Psoas muscle (tissue), 8 donors: Measurements from ENCODE around the gene POC1A. TPM values are rescaled to one million over a fixed set of nuclear protein-coding genes. Genes with fewer than 3 reads are reported as not detected.
"Not testable (repeated sequence)": the region's sequence is repeated elsewhere in the genome, so short reads cannot be mapped to it uniquely, and the experiment has no call there.

Source experiments
- ATAC-seq, 4 donors: fragments of 200-7000 bp; cut with Tn5 transposase; one replicate each; pipeline ENCODE4 v1.9.1; 2020; ENCODE audit warnings: moderate library complexity in 3 of 4, mild to moderate bottlenecking in 2 of 4
- DNase-seq, 2 donors: peaks; one replicate each; pipeline ENCODE4 v3.0.0-alpha.2; 2020
- H3K27ac ChIP-seq: fragments of 200-600 bp; one replicate; pipeline ENCODE4 v1.8.0; 2022
- H3K27me3 ChIP-seq, 3 donors: fragments of 200-600 bp in 1 of 3; one replicate each; pipeline versions ENCODE4 v1.6.1 to v1.8.0; 2013 to 2022; ENCODE audit warnings: low read length in 2 of 3, mild to moderate bottlenecking in 2 of 3, moderate library complexity in 1 of 3; ENCODE audit not compliant: insufficient read depth in 3 of 3
- H3K36me3 ChIP-seq, 2 donors: fragments of 200-600 bp in 1 of 2; one replicate each; pipeline versions ENCODE4 v1.6.1 to v1.8.0; 2013 to 2022; ENCODE audit warnings: low read depth in 1 of 2, mild to moderate bottlenecking in 1 of 2, moderate library complexity in 1 of 2; ENCODE audit not compliant: insufficient read depth in 1 of 2
- H3K4me1 ChIP-seq: fragments of 200-600 bp; one replicate; pipeline ENCODE4 v1.8.0; 2022
- H3K4me3 ChIP-seq: fragments of 200-600 bp; one replicate; pipeline ENCODE4 v1.8.0; 2022; ENCODE audit warnings: mild to moderate bottlenecking
- H3K9me3 ChIP-seq: fragments of 200-600 bp; one replicate; pipeline ENCODE4 v1.8.0; 2022
- CTCF ChIP-seq: fragments of 200-600 bp; IDR thresholded peaks from one replicate; pipeline ENCODE4 v1.8.0; 2022; ENCODE audit warnings: antibody characterized with exemption
- WGBS, 3 donors: extraction: QIAGEN DNeasy Blood & Tissue Kit; methylation state at CpG; one replicate each; pipeline versions ENCODE4 v1.1.6 to v1.1.7; 2013; 5-methylcytosine and 5-hydroxymethylcytosine counted together
- intact Hi-C, 2 donors: fragments of 100-400 bp; cut with DNase I; formaldehyde crosslinking; loops; one replicate each; pipeline versions ENCODE4 v1.11.0 to v1.14.2; 2022
- polyA plus RNA-seq, 3 donors: library from polyadenylated mRNA; stranded (reverse); fragments of 200-250 nt; gene quantifications; one replicate each; pipeline ENCODE4 v1.2.3, GENCODE V29; 2013
- total RNA-seq, 4 donors: library from RNA; stranded (reverse); fragmentation: NEBNext Ultra II Directional in 2 of 4; extraction: Animal tissue kit (Norgen Biotek cat#: 25700) in 2 of 4; gene quantifications; one replicate each; pipeline versions ENCODE4 v1.2.1 to v1.2.4, GENCODE V29; 2021 to 2023
- donor health status: healthy with polysubstance abuse.
- donor health status: DM: no; HTN: no; CAD: no; lungs with moderate emphysema.
- donor health status: Bipolar disorder and iron deficiency.
- donor health status: healthy.
- donor health status: DM: yes; HTN: yes; CAD: no.
- donor health status: DM: no; HTN: no; CAD: no.
- donor health status: DM: no; HTN: no; CAD: no.
- donor health status: DM: yes; HTN: yes; CAD: no.

The POC1A gene
- total and polyA plus RNA-seq, 7 donors = 0.87 to 3.2 (median 1.7) TPM

- H3K4me3 ChIP-seq = no peak overlapping the region
- H3K9me3 ChIP-seq = no peaks in the 10 kb centered on the region
- H3K27me3 ChIP-seq = no peaks in the 10 kb centered on the region
- intact Hi-C loops = no loop called here
- no peak for TF ChIP-seq CTCF
- ATAC-seq (no peak), DNase-seq (no peak)
- H3K36me3 ChIP-seq = no peaks in the 10 kb centered on the region
- WGBS, 3 donors = 62 to 76% (median 73%) methylated on average over 4 of the region's 4 CpGs
- no peak overlapping the region for H3K27ac ChIP-seq
- H3K4me1 ChIP-seq = no peaks in the 10 kb centered on the region
These were observed 27.3 kb upstream of the POC1A start for GRCh38 chr3:52181543-52181942.

DNA sequence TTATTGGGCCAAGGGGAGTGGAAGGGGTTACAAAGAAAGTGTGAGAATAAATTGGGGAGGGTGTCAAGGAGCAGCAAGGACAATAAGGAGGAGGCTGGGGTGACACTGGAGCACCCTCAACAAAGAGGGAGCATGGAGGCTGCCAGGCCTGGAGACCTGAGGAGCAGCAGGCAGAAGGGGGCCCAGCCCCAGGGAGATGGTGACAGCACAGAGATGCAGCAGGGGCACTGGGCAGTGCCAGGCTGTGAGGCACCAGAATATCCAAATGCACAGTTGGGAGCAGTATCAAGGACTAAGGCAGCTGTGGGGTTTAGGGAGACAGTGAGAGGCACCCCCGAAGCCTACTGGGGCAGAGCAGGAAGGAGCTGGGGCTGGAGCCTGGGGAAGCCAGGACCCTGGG lies 24.3 kb upstream of the POC1A start:
- WGBS, 3 donors = 94 to 100% (median 95%) methylated on average over 1 of the region's 1 CpG
- H3K4me3 ChIP-seq = no peak overlapping the region
- H3K36me3 ChIP-seq = no peaks in the 10 kb centered on the region
- H3K4me1 ChIP-seq = no peaks in the 10 kb centered on the region
- H3K27me3 ChIP-seq = no peaks in the 10 kb centered on the region
- ATAC-seq = no peak
- DNase-seq = no peak
- intact Hi-C loops = no loop called here
- H3K9me3 ChIP-seq = no peaks in the 10 kb centered on the region
- no peak overlapping the region for H3K27ac ChIP-seq
- TF ChIP-seq CTCF = no peak

DNA sequence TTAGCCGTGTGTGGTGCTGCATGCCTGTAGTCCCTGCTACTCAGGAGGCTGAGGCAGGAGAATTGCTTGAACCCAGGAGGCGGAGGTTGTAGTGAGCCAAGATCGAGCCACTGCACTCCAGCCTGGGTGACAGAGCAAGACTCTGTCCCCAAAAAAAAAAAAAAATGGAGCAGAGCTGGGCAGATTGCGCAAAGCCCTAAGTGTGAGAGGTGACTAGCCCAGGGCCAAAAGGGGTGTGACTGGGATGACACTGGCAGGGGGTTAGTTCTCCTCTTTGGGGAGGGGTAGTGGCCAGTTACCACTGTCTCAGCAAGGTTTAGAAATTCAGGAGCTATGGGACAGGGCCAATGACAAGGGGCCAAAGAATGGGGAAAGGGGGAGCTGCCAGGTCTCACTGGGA lies 23.9 kb upstream of the POC1A start:
- H3K27me3 ChIP-seq, ATAC-seq, H3K4me3 ChIP-seq, H3K36me3 ChIP-seq, H3K9me3 ChIP-seq, intact Hi-C loops, DNase-seq, H3K4me1 ChIP-seq, H3K27ac ChIP-seq: not testable (repeated sequence)
- 83 to 92% (median 91%) methylated on average over 4 of the region's 4 CpGs for WGBS, 3 donors

GRCh38 chr3:52177701-52178042 lies 23.4 kb upstream of the POC1A start:
- Histone ChIP-seq H3K4me1 (no peaks in the 10 kb centered on the region), H3K27ac (no peak overlapping the region), H3K36me3 (no peaks in the 10 kb centered on the region), H3K27me3 (no peaks in the 10 kb centered on the region), H3K4me3 (no peak overlapping the region), H3K9me3 (no peaks in the 10 kb centered on the region)
- TF ChIP-seq CTCF = no peak
- WGBS, 3 donors = 88 to 93% (median 88%) methylated on average over 5 of the region's 5 CpGs
- DNase-seq = peak in 1 of 2 donors; percentile 17
- ATAC-seq = no peak
- intact Hi-C loops = no loop called here

DNA sequence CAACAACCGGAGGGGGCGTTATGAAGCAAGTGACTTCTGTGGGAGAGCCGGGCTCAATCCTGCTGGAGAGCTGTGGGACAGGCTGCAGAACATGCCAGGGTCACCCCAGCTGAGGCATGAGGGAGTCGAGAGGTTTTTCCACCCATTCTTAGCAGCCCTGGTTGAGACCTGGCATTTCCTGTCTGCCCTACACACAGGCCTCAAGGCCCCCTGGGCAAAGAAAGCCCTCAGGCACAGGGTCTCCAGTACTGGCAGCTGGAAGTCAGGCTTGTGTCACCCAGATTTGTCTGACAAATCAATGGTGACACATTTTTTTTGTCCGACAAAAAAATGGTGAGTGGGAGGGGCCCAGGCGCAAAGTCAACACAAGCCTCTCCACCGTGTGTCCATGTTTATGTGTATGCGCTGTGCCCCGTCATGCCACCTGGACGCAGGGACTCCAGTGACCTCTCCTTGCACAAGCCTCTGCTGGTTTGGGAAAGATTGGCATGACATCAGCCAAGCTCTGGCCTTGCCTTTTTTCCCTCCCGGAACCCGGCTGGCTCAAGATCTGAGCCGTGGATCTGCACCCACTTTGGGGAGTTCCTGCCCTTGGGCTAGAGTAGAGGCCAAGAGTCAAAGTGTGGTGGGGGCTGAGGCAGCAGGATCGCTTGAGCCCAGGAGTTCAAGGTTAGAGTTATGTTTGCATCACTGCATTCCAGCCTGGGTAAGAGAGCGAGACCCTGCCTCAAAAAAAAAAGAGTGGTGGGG lies 22.9 kb upstream of the POC1A start:
- WGBS, 3 donors = 78 to 81% (median 81%) methylated on average over 15 of the region's 15 CpGs
- H3K27me3 ChIP-seq = no peaks in the 10 kb centered on the region
- no peaks in the 10 kb centered on the region for H3K36me3 ChIP-seq
- intact Hi-C loops = no loop called here
- no peaks in the 10 kb centered on the region for H3K4me1 ChIP-seq
- H3K4me3 ChIP-seq = no peak overlapping the region
- H3K27ac ChIP-seq = no peak overlapping the region
- TF ChIP-seq CTCF = no peak
- ATAC-seq (no peak), DNase-seq (peak; percentile 17 to 32)
- H3K9me3 ChIP-seq = no peaks in the 10 kb centered on the region
